ENCODE results near the gene PKP1.

DNA sequence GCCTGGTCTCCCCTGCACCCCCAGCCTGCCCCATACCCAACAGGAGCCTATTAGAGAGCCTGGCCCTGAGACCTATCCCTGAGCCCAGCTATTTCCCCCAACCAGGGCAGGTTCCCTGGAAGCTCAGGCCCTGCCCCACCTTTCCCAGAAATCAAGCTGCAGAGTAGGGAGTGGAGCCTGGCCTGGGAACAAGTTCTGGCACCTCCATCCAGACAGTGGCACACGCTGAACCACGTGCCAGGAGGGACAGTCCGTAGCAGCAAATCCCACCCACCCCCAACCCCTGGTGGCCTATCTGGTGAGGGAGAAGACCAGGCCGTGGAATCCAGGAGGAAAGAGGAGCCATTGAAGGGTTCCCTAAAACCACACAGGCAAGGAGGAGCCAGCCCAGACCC lies 71.6 kb downstream of the PKP1 start:
- TF ChIP-seq, protein P1, sequence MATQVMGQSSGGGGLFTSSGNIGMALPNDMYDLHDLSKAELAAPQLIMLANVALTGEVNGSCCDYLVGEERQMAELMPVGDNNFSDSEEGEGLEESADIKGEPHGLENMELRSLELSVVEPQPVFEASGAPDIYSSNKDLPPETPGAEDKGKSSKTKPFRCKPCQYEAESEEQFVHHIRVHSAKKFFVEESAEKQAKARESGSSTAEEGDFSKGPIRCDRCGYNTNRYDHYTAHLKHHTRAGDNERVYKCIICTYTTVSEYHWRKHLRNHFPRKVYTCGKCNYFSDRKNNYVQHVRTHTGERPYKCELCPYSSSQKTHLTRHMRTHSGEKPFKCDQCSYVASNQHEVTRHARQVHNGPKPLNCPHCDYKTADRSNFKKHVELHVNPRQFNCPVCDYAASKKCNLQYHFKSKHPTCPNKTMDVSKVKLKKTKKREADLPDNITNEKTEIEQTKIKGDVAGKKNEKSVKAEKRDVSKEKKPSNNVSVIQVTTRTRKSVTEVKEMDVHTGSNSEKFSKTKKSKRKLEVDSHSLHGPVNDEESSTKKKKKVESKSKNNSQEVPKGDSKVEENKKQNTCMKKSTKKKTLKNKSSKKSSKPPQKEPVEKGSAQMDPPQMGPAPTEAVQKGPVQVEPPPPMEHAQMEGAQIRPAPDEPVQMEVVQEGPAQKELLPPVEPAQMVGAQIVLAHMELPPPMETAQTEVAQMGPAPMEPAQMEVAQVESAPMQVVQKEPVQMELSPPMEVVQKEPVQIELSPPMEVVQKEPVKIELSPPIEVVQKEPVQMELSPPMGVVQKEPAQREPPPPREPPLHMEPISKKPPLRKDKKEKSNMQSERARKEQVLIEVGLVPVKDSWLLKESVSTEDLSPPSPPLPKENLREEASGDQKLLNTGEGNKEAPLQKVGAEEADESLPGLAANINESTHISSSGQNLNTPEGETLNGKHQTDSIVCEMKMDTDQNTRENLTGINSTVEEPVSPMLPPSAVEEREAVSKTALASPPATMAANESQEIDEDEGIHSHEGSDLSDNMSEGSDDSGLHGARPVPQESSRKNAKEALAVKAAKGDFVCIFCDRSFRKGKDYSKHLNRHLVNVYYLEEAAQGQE (tag by site-specific recombination; IDR thresholded peaks at IDR 0.05) = no peak
- TF ChIP-seq ZNF423 (tag by site-specific recombination; IDR thresholded peaks at IDR 0.05) (no peak), REPIN1 (tag by site-specific recombination; IDR thresholded peaks at IDR 0.05; ENCODE audit: low read depth) (no peak), ZNF701 (tag by site-specific recombination; IDR thresholded peaks at IDR 0.05) (no peak)
- TF ChIP-seq, protein P2, sequence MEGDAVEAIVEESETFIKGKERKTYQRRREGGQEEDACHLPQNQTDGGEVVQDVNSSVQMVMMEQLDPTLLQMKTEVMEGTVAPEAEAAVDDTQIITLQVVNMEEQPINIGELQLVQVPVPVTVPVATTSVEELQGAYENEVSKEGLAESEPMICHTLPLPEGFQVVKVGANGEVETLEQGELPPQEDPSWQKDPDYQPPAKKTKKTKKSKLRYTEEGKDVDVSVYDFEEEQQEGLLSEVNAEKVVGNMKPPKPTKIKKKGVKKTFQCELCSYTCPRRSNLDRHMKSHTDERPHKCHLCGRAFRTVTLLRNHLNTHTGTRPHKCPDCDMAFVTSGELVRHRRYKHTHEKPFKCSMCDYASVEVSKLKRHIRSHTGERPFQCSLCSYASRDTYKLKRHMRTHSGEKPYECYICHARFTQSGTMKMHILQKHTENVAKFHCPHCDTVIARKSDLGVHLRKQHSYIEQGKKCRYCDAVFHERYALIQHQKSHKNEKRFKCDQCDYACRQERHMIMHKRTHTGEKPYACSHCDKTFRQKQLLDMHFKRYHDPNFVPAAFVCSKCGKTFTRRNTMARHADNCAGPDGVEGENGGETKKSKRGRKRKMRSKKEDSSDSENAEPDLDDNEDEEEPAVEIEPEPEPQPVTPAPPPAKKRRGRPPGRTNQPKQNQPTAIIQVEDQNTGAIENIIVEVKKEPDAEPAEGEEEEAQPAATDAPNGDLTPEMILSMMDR (tag by site-specific recombination; IDR thresholded peaks at IDR 0.05) = no peak
- TF ChIP-seq, protein P3, sequence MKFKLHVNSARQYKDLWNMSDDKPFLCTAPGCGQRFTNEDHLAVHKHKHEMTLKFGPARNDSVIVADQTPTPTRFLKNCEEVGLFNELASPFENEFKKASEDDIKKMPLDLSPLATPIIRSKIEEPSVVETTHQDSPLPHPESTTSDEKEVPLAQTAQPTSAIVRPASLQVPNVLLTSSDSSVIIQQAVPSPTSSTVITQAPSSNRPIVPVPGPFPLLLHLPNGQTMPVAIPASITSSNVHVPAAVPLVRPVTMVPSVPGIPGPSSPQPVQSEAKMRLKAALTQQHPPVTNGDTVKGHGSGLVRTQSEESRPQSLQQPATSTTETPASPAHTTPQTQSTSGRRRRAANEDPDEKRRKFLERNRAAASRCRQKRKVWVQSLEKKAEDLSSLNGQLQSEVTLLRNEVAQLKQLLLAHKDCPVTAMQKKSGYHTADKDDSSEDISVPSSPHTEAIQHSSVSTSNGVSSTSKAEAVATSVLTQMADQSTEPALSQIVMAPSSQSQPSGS (tag by site-specific recombination; IDR thresholded peaks at IDR 0.05; ENCODE audit: low read depth) = no peak

Measured in HEK293 (cell line).